Panc1 (cell line): ENCODE data around the gene WDR73. TPM values are rescaled to one million over a fixed set of nuclear protein-coding genes. Genes with fewer than 3 reads are reported as not detected.

ENCODE experiments used
- ATAC-seq: fragments of 200-7000 bp; cut with Tn5 transposase; 2 replicates; pipeline ENCODE4 v1.9.1; 2020; ENCODE audit warnings: mild to moderate bottlenecking, moderate library complexity
- BruUV-seq: library from RNA; stranded (reverse); fragments of 400-500 nt; replicated peaks from 2 replicates; lab custom pipeline; 2021; lab: Mats Ljungman, UMichigan
- CTCF ChIA-PET: fragments of 300-600 bp; sonication (Branson Sonifier 250); formaldehyde crosslinking; loops from one replicate; lab custom pipeline; 2022; ENCODE audit warnings: antibody characterized with exemption; lab: Charles Lee
- POLR2A ChIA-PET: fragments of 300-600 bp; sonication (Branson Sonifier 250); formaldehyde crosslinking; loops from one replicate; lab custom pipeline; 2022; ENCODE audit warnings: antibody characterized with exemption; lab: Charles Lee
- DNase-seq: peaks from one replicate; pipeline ENCODE4 v3.0.0-alpha.2; 2010; ENCODE audit warnings: low read depth, low spot score
- H3K27ac ChIP-seq: 2 replicates; pipeline ENCODE4 v1.5.1; 2011; ENCODE audit warnings: mild to moderate bottlenecking, low read length, inconsistent platforms
- H3K27me3 ChIP-seq: fragments of 200-500 bp; sonication (Bioruptor generic); 2 replicates; pipeline ENCODE4 v1.6.0; 2014; ENCODE audit warnings: low read length, inconsistent platforms; ENCODE audit not compliant: control insufficient read depth, insufficient read depth
- H3K36me3 ChIP-seq: fragments of 200-500 bp; sonication (Bioruptor generic); 2 replicates; pipeline ENCODE4 v1.5.1; 2014; ENCODE audit warnings: inconsistent platforms, mild to moderate bottlenecking, low read length, moderate library complexity; ENCODE audit not compliant: control insufficient read depth, insufficient read depth
- H3K4me1 ChIP-seq: 2 replicates; pipeline ENCODE4 v1.5.1; 2011; ENCODE audit warnings: inconsistent platforms, mild to moderate bottlenecking, low read length, moderate library complexity; ENCODE audit not compliant: control insufficient read depth, insufficient read depth
- H3K4me3 ChIP-seq, 2 experiments: 2 replicates each; pipeline ENCODE4 v1.5.1; 2011 to 2012; ENCODE audit warnings: low read depth in 2 of 2, low read length in 2 of 2, mild to moderate bottlenecking in 2 of 2, inconsistent platforms in 1 of 2, moderate library complexity in 1 of 2
- H3K9me3 ChIP-seq: fragments of 200-500 bp; sonication (Bioruptor generic); 2 replicates; pipeline ENCODE4 v1.5.1; 2014; ENCODE audit warnings: low read depth, mild to moderate bottlenecking, inconsistent platforms, low read length, moderate library complexity; ENCODE audit not compliant: control insufficient read depth, insufficient read depth
- POLR2AphosphoS5 ChIP-seq: IDR thresholded peaks from 2 replicates; pipeline ENCODE4 v1.6.1; 2012; ENCODE audit warnings: mild to moderate bottlenecking, low read depth, low read length, moderate library complexity
- SIN3A ChIP-seq: IDR thresholded peaks from 2 replicates; pipeline ENCODE4 v1.6.1; 2012; ENCODE audit warnings: low read depth, mild to moderate bottlenecking, low read length, moderate library complexity, borderline replicate concordance; ENCODE audit not compliant: insufficient read depth
- TCF7L2 ChIP-seq: IDR thresholded peaks from 2 replicates; pipeline ENCODE4 v1.6.1; 2011; ENCODE audit warnings: mild to moderate bottlenecking, low read depth, low read length, inconsistent platforms
- in situ Hi-C: cut with HindIII; loops from 2 replicates; pipeline ENCODE4 v1.10.0; 2016; ENCODE audit warnings: low sequenced_read_pairs, low pct_unique_long_range_greater_than_20kb
- intact Hi-C: fragments of 100-400 bp; cut with micrococcal nuclease; formaldehyde crosslinking; loops from one replicate; pipeline ENCODE4 v1.10.0; 2022; ENCODE audit not compliant: unreplicated experiment
- total RNA-seq: library from RNA; stranded (reverse); gene quantifications from one replicate; pipeline ENCODE4 v1.2.1, GENCODE V29; 2021; ENCODE audit not compliant: unreplicated experiment
- TF ChIP-seq, protein P1 (sequence below): fragments of 450-650 bp; IDR thresholded peaks from 2 replicates; pipeline ENCODE4 v1.5.1; 2017; ENCODE audit warnings: mild to moderate bottlenecking
- TF ChIP-seq, protein P2 (sequence below), 2 experiments: IDR thresholded peaks; 2 replicates each; pipeline ENCODE4 v1.6.1; 2011 to 2012; ENCODE audit warnings: low read depth in 2 of 2, control low read depth in 1 of 2, low read length in 1 of 2, mild to moderate bottlenecking in 1 of 2, moderate library complexity in 1 of 2; ENCODE audit not compliant: insufficient read depth in 1 of 2

WDR73 gene
- total RNA-seq, 1 experiment from 2014 or later: 39.0 TPM

DNA sequence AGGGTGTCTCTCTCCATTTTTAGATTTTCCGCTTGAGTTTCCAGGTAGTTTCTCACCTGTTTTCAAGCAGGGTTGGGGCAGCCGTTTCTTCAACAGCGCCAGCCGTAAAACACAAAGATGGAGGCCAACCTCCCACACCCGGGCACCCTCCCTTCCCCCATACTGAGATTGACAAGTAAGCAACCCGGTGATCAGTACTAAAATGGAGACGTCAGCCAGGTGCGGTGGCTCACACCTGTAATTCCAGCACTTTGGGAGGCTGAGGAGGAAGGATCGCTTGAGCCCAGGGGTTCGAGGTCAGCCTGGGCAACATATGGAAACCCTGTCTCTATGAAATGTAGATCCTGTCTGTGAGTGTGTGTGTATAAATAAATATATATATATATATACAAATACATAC lies 54.2 kb downstream of the WDR73 start:
- Histone ChIP-seq H3K9me3 (no peaks in the 10 kb centered on the region), H3K4me1 (0 out of 2 replicates have a peak, but pooled peaks cover 3% of the 10 kb centered on the region), H3K36me3 (no peaks in the 10 kb centered on the region), H3K27me3 (no peaks in the 10 kb centered on the region), H3K27ac (no peak overlapping the region), H3K4me3 (peak overlapping the region; percentile 76 to 84)
- in situ Hi-C loops (no loop called here), intact Hi-C loops (loop anchor here (2.0 kb wide), 1 partner anchor 39 kb away; no protein-coding TSS in a partner anchor)
- ChIA-PET CTCF (interaction anchor here (0.9 to 1.3 kb wide), 3 partner anchors 32 to 53 kb away, joined by 3 to 4 read pairs (median 3); no protein-coding TSS in a partner anchor), POLR2A (interaction anchor here (0.6 kb wide), 1 partner anchor 37 kb away, joined by 3 read pairs; no protein-coding TSS in a partner anchor)
- TF ChIP-seq, protein P1, sequence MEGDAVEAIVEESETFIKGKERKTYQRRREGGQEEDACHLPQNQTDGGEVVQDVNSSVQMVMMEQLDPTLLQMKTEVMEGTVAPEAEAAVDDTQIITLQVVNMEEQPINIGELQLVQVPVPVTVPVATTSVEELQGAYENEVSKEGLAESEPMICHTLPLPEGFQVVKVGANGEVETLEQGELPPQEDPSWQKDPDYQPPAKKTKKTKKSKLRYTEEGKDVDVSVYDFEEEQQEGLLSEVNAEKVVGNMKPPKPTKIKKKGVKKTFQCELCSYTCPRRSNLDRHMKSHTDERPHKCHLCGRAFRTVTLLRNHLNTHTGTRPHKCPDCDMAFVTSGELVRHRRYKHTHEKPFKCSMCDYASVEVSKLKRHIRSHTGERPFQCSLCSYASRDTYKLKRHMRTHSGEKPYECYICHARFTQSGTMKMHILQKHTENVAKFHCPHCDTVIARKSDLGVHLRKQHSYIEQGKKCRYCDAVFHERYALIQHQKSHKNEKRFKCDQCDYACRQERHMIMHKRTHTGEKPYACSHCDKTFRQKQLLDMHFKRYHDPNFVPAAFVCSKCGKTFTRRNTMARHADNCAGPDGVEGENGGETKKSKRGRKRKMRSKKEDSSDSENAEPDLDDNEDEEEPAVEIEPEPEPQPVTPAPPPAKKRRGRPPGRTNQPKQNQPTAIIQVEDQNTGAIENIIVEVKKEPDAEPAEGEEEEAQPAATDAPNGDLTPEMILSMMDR: no peak
- TF ChIP-seq POLR2AphosphoS5 (no peak), TCF7L2 (no peak), SIN3A (no peak)
- TF ChIP-seq, protein P2, sequence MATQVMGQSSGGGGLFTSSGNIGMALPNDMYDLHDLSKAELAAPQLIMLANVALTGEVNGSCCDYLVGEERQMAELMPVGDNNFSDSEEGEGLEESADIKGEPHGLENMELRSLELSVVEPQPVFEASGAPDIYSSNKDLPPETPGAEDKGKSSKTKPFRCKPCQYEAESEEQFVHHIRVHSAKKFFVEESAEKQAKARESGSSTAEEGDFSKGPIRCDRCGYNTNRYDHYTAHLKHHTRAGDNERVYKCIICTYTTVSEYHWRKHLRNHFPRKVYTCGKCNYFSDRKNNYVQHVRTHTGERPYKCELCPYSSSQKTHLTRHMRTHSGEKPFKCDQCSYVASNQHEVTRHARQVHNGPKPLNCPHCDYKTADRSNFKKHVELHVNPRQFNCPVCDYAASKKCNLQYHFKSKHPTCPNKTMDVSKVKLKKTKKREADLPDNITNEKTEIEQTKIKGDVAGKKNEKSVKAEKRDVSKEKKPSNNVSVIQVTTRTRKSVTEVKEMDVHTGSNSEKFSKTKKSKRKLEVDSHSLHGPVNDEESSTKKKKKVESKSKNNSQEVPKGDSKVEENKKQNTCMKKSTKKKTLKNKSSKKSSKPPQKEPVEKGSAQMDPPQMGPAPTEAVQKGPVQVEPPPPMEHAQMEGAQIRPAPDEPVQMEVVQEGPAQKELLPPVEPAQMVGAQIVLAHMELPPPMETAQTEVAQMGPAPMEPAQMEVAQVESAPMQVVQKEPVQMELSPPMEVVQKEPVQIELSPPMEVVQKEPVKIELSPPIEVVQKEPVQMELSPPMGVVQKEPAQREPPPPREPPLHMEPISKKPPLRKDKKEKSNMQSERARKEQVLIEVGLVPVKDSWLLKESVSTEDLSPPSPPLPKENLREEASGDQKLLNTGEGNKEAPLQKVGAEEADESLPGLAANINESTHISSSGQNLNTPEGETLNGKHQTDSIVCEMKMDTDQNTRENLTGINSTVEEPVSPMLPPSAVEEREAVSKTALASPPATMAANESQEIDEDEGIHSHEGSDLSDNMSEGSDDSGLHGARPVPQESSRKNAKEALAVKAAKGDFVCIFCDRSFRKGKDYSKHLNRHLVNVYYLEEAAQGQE (IDR thresholded peaks at IDR 0.05; ENCODE audit: insufficient read depth in 1 of 2, low read depth in 2 of 2, low read length in 1 of 2): no peak
- no TSS peak for BruUV-seq
- no peak for DNase-seq
- no peak for ATAC-seq

DNA sequence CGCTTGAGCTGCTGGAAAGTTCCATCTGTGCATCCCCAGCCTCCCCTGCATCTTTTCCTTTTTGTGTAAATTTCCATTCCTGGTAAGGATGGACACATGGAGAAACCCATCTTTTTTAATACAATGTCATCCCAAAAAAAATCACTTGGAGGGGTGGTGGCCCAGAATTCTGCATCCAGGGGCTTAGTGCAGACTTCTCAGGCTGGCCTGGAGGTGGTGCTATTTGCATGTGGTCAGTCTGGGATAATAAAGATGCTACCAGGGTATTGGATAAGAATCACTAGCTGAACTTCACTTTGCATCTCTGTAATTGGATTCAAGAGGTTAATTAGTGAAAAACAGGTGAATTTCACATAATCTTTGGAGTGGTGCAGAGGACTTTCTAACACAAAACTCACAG lies 55.1 kb downstream of the WDR73 start:
- 0 out of 2 replicates have a peak, but pooled peaks have one; percentile 39 for ATAC-seq
- ChIA-PET POLR2A (interaction anchor here (0.5 kb wide), 1 partner anchor 330 kb away, joined by 5 read pairs; no protein-coding TSS in a partner anchor), CTCF (interaction anchor here (0.5 to 1.8 kb wide), 5 partner anchors 33 to 350 kb away, joined by 4 to 8 read pairs (median 5); no protein-coding TSS in a partner anchor)
- no peak overlapping the region for H3K4me3 ChIP-seq
- 0 out of 2 replicates have a peak, but pooled peaks cover 3% of the 10 kb centered on the region for H3K4me1 ChIP-seq
- no peaks in the 10 kb centered on the region for H3K9me3 ChIP-seq
- BruUV-seq: no TSS peak
- no peaks in the 10 kb centered on the region for H3K36me3 ChIP-seq
- no peak overlapping the region for H3K27ac ChIP-seq
- no peak for TF ChIP-seq SIN3A
- TF ChIP-seq, protein P1: peak; percentile 89
- no peak for TF ChIP-seq POLR2AphosphoS5
- no peak for TF ChIP-seq TCF7L2
- TF ChIP-seq, protein P2 (IDR thresholded peaks at IDR 0.05; ENCODE audit: insufficient read depth in 1 of 2, low read depth in 2 of 2, low read length in 1 of 2): no peak
- intact Hi-C loops: loop anchor here (2.0 kb wide), 1 partner anchor 40 kb away; no protein-coding TSS in a partner anchor
- in situ Hi-C loops: no loop called here
- no peaks in the 10 kb centered on the region for H3K27me3 ChIP-seq
- DNase-seq: no peak
